ENCODE results near the gene LUC7L3.
"Not testable (repeated sequence)": the region's sequence is repeated elsewhere in the genome, so short reads cannot be mapped to it uniquely, and the experiment has no call there.

The LUC7L3 gene, protein sequence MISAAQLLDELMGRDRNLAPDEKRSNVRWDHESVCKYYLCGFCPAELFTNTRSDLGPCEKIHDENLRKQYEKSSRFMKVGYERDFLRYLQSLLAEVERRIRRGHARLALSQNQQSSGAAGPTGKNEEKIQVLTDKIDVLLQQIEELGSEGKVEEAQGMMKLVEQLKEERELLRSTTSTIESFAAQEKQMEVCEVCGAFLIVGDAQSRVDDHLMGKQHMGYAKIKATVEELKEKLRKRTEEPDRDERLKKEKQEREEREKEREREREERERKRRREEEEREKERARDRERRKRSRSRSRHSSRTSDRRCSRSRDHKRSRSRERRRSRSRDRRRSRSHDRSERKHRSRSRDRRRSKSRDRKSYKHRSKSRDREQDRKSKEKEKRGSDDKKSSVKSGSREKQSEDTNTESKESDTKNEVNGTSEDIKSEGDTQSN

DNA sequence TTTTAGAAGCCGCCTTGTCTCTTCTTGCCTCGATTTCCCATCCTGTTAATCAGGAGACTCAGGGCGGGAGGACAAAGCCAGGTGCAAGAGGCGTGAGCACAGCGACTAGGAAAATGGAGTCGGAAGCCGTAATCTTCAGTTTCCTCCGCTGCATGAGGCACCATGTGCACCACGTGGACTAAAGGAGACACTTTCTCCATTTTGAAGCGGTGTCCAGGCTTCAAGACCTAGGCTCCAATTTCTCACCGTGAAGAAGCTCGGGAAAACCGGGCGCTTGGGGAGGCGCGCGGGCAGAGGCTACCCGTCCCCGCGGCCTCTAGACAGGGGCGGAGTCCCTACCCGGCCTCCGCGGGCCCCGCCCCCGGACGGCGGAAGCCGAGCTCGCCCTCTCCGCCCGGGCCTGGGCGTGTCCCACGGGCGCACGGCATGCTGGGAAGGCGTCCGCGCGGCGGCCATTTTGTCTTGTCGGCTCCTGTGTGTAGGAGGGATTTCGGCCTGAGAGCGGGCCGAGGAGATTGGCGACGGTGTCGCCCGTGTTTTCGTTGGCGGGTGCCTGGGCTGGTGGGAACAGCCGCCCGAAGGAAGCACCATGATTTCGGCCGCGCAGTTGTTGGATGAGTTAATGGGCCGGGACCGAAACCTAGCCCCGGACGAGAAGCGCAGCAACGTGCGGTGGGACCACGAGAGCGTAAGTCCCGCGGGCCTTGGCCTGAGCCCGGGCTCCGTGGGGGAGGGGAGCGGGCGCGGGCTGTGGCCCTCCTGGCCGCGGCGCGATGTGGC lies at the start of gene LUC7L3:
Gene LUC7L3, plus strand, starts transcription at position 460 of the 780 bp plus-strand sequence. Its CDS starts 130 bp downstream, at position 590.
- peak within 1 kb of the TSS; percentile 73 to 93 for H3K4me3 ChIP-seq (ENCODE audit: low read depth in 1 of 2, low read length in 2 of 2)
- H3K9ac ChIP-seq (ENCODE audit: low read length): peak within 1 kb of the TSS; percentile 93
- peak within 1 kb of the TSS; percentile 91 for H3K27ac ChIP-seq (ENCODE audit: low read depth, low read length)
- H3K4me1 ChIP-seq (ENCODE audit: insufficient read depth, low read length): peaks cover 37% of the 10 kb centered on the region
- H3K9me3 ChIP-seq (ENCODE audit: low read length): no peaks in the 10 kb centered on the region
- H3K36me3 ChIP-seq (ENCODE audit: insufficient read depth, low read length): no peaks in the 10 kb centered on the region
- no peaks in the 10 kb centered on the region for H3K27me3 ChIP-seq (ENCODE audit: control insufficient read depth in 1 of 2, insufficient read depth in 2 of 2, low read length in 2 of 2)

DNA sequence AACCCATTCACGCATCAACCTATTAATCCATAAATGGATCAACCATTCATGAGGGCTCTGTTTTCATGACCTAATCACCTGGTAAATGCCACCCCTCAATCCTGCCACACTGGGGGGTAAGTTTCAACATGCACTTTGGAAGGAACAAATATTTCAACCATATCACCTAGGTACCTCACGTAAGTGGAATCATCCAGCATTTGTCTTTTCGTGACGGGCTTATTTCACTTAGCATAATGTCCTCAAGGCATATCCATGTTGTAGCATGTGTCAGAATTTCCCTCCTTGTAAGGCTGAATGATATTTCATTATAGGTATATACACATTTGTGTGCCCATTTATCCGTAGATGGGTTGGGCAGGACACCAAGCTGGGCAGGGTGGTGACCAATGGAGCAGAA lies 47.3 kb upstream of the LUC7L3 start:
- Histone ChIP-seq H3K9me3 (ENCODE audit: low read length) (no peaks in the 10 kb centered on the region), H3K4me1 (ENCODE audit: insufficient read depth, low read length) (no peaks in the 10 kb centered on the region), H3K27ac (ENCODE audit: low read depth, low read length) (no peak overlapping the region), H3K27me3 (ENCODE audit: control insufficient read depth in 1 of 2, insufficient read depth in 2 of 2, low read length in 2 of 2) (no peaks in the 10 kb centered on the region), H3K36me3 (ENCODE audit: insufficient read depth, low read length) (no peaks in the 10 kb centered on the region), H3K4me3 (ENCODE audit: low read depth in 1 of 2, low read length in 2 of 2) (no peak overlapping the region), H3K9ac (ENCODE audit: low read length) (no peak overlapping the region)

DNA sequence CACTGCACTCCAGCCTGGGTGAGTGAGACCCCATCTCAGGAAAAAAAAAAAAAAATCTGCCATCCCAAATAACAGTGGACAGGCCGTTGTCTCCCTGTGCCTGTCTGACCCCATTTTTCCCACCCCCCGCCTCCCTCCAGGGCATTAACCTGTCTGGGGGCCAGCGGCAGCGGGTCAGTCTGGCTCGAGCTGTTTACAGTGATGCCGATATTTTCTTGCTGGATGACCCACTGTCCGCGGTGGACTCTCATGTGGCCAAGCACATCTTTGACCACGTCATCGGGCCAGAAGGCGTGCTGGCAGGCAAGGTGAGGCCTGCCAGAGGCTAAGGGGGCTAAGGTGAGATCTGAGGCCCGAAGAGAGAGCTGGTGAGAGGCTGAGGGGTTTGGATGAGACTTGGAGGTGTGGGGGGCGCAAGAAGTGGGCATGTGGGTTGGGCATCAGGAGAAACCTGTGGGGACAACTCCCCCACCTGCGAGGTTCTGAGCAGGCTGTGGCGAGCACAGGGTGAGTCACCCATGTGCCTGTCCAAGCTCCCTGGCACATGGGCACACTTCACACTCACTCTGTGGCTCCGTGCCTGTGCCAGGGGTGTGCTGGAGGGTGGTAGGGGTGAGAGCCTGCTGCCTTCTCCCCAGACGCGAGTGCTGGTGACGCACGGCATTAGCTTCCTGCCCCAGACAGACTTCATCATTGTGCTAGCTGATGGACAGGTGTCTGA lies 46.4 kb upstream of the LUC7L3 start:
- Histone ChIP-seq H3K36me3 (ENCODE audit: insufficient read depth, low read length) (no peaks in the 10 kb centered on the region), H3K9ac (ENCODE audit: low read length) (no peak overlapping the region), H3K27ac (ENCODE audit: low read depth, low read length) (no peak overlapping the region), H3K4me1 (ENCODE audit: insufficient read depth, low read length) (no peaks in the 10 kb centered on the region), H3K27me3 (ENCODE audit: control insufficient read depth in 1 of 2, insufficient read depth in 2 of 2, low read length in 2 of 2) (no peaks in the 10 kb centered on the region), H3K4me3 (ENCODE audit: low read depth in 1 of 2, low read length in 2 of 2) (no peak overlapping the region), H3K9me3 (ENCODE audit: low read length) (no peaks in the 10 kb centered on the region)

DNA sequence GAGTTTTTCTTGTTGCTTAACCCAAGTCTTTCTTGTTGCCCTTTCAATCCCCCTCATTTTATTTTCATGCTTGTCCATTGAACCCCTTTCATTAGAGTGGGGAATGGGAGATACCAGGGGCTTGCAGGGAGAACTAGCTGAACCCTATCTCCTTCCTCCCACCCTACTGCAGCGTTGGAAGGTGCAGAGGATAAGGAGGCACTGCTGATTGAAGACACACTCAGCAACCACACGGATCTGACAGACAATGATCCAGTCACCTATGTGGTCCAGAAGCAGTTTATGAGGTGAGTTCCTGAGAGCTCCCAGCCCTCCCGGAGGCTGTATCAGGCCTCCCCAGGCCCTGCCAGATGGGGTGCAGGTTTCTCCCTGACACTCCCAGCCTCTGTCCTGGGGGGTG lies 44.2 kb upstream of the LUC7L3 start:
- H3K27ac ChIP-seq (ENCODE audit: low read depth, low read length): no peak overlapping the region
- H3K9me3 ChIP-seq (ENCODE audit: low read length): no peaks in the 10 kb centered on the region
- H3K4me3 ChIP-seq (ENCODE audit: low read depth in 1 of 2, low read length in 2 of 2): no peak overlapping the region
- H3K9ac ChIP-seq (ENCODE audit: low read length): no peak overlapping the region
- no peaks in the 10 kb centered on the region for H3K4me1 ChIP-seq (ENCODE audit: insufficient read depth, low read length)
- no peaks in the 10 kb centered on the region for H3K36me3 ChIP-seq (ENCODE audit: insufficient read depth, low read length)
- H3K27me3 ChIP-seq (ENCODE audit: control insufficient read depth in 1 of 2, insufficient read depth in 2 of 2, low read length in 2 of 2): no peaks in the 10 kb centered on the region

DNA sequence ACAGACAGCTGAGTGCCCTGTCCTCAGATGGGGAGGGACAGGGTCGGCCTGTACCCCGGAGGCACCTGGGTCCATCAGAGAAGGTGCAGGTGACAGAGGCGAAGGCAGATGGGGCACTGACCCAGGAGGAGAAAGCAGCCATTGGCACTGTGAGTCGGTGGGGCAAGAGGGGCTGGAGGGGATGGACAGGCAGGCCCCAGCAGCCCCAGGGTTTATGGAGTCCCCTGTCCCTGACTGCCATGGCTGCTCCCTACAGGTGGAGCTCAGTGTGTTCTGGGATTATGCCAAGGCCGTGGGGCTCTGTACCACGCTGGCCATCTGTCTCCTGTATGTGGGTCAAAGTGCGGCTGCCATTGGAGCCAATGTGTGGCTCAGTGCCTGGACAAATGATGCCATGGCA lies 43.8 kb upstream of the LUC7L3 start:
- no peaks in the 10 kb centered on the region for H3K36me3 ChIP-seq (ENCODE audit: insufficient read depth, low read length)
- no peaks in the 10 kb centered on the region for H3K9me3 ChIP-seq (ENCODE audit: low read length)
- H3K27me3 ChIP-seq (ENCODE audit: control insufficient read depth in 1 of 2, insufficient read depth in 2 of 2, low read length in 2 of 2): no peaks in the 10 kb centered on the region
- H3K4me3 ChIP-seq (ENCODE audit: low read depth in 1 of 2, low read length in 2 of 2): no peak overlapping the region
- no peaks in the 10 kb centered on the region for H3K4me1 ChIP-seq (ENCODE audit: insufficient read depth, low read length)
- no peak overlapping the region for H3K27ac ChIP-seq (ENCODE audit: low read depth, low read length)
- no peak overlapping the region for H3K9ac ChIP-seq (ENCODE audit: low read length)

DNA sequence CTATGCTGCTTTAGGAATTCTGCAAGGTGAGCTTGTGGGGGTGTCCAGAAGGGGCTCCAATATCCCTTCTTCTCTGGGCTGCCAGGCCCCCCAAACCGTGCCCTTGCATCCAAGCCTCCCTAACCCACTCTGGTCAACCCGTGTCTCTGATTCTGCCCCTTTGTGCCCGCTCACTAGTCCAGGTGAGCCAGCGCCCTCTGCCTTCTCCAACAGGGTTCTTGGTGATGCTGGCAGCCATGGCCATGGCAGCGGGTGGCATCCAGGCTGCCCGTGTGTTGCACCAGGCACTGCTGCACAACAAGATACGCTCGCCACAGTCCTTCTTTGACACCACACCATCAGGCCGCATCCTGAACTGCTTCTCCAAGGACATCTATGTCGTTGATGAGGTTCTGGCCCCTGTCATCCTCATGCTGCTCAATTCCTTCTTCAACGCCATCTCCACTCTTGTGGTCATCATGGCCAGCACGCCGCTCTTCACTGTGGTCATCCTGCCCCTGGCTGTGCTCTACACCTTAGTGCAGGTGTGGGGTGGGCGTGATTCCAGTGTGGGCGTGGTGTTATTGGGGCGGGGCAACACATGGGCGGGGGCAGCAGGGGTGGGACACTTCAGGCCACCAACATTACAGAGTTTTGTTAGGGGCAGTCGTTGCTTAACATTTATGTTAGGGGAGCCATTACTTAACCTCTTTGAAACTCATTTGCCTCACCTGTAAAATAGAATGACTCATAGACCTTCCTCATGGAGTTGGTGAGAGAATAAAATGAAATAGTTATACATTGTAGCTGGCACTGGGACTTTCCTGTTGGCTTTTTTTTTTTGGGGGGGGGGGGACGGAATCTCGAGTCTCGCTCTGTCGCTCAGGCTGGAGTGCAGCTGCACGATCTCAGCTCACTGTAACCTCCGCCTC lies 43.1 kb upstream of the LUC7L3 start:
- Histone ChIP-seq H3K9me3 (ENCODE audit: low read length) (no peaks in the 10 kb centered on the region), H3K27me3 (ENCODE audit: control insufficient read depth in 1 of 2, insufficient read depth in 2 of 2, low read length in 2 of 2) (no peaks in the 10 kb centered on the region), H3K4me1 (ENCODE audit: insufficient read depth, low read length) (peaks cover 3% of the 10 kb centered on the region), H3K36me3 (ENCODE audit: insufficient read depth, low read length) (no peaks in the 10 kb centered on the region), H3K27ac (ENCODE audit: low read depth, low read length) (no peak overlapping the region), H3K9ac (ENCODE audit: low read length) (no peak overlapping the region), H3K4me3 (ENCODE audit: low read depth in 1 of 2, low read length in 2 of 2) (no peak overlapping the region)

DNA sequence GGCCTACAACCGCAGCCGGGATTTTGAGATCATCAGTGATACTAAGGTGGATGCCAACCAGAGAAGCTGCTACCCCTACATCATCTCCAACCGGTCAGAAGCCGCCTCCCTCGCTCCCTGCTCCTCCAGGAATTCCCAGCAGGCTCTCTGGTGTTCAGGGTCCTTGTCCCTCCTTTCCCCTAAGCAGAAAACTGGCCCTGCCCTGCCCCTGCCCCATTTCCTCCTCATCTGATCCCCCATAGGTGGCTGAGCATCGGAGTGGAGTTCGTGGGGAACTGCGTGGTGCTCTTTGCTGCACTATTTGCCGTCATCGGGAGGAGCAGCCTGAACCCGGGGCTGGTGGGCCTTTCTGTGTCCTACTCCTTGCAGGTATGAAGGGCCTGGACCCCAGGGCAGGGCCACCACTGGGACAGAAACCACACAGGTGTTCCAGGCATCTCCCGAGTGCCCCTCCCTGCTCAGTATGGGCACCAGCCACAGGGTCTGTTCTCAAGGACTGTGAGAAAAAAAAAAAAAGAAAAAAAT lies 41.5 kb upstream of the LUC7L3 start:
- Histone ChIP-seq H3K36me3 (ENCODE audit: insufficient read depth, low read length) (no peaks in the 10 kb centered on the region), H3K27me3 (ENCODE audit: control insufficient read depth in 1 of 2, insufficient read depth in 2 of 2, low read length in 2 of 2) (no peaks in the 10 kb centered on the region), H3K9me3 (ENCODE audit: low read length) (no peaks in the 10 kb centered on the region), H3K9ac (ENCODE audit: low read length) (no peak overlapping the region), H3K4me3 (ENCODE audit: low read depth in 1 of 2, low read length in 2 of 2) (no peak overlapping the region), H3K27ac (ENCODE audit: low read depth, low read length) (no peak overlapping the region), H3K4me1 (ENCODE audit: insufficient read depth, low read length) (peaks cover 7% of the 10 kb centered on the region)

DNA sequence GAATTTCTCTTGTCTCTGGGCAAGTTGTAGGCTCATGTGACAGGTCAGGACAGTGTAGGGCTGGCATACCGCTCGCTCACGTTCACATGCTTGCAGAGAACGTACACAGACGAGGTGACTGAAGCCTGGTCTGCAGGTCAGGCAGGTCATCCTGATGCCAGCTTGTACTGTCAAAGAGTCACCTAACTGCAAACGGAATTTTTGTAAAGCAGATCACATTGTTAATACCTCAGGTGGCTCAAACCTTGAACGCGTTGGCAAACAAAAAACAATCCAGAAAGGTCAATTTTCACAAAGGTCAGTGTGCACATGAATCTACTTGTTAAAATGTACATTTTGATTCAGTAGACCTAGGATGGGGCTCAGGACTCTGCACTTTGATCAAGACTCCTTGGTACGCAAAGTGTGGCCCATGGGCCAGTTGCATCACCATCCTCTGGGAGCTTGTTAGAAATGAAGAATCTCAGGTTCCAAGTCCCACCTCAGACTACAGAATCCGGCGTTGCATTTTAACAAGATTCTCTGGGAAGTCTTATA lies 40.3 kb upstream of the LUC7L3 start:
- Histone ChIP-seq H3K9ac (ENCODE audit: low read length) (no peak overlapping the region), H3K27me3 (ENCODE audit: control insufficient read depth in 1 of 2, insufficient read depth in 2 of 2, low read length in 2 of 2) (no peaks in the 10 kb centered on the region), H3K36me3 (ENCODE audit: insufficient read depth, low read length) (no peaks in the 10 kb centered on the region), H3K9me3 (ENCODE audit: low read length) (no peaks in the 10 kb centered on the region), H3K4me1 (ENCODE audit: insufficient read depth, low read length) (peaks cover 7% of the 10 kb centered on the region), H3K4me3 (ENCODE audit: low read depth in 1 of 2, low read length in 2 of 2) (no peak overlapping the region), H3K27ac (ENCODE audit: low read depth, low read length) (no peak overlapping the region)

DNA sequence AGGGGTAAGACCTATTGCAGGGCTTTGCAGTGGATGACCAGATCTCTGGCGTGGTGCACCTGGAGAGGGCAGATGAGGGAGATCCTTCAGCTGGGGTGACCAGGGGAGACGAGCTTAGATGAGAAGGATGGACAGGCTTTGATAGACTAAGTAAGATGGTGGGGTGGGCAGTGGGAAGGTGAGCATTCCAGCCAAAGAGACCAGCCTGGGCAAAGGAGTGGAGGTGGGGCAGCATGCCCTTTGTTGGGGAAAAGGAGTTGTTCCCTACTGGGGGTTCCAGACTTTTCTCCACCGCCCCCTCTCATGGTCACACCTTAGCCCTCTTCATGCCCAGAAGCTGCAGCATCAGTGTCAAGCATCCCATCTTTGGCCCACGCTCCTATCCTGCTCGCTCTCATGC lies 39.3 kb upstream of the LUC7L3 start:
- no peaks in the 10 kb centered on the region for H3K36me3 ChIP-seq (ENCODE audit: insufficient read depth, low read length)
- no peak overlapping the region for H3K4me3 ChIP-seq (ENCODE audit: low read depth in 1 of 2, low read length in 2 of 2)
- H3K9me3 ChIP-seq (ENCODE audit: low read length): no peaks in the 10 kb centered on the region
- H3K27ac ChIP-seq (ENCODE audit: low read depth, low read length): no peak overlapping the region
- no peaks in the 10 kb centered on the region for H3K27me3 ChIP-seq (ENCODE audit: control insufficient read depth in 1 of 2, insufficient read depth in 2 of 2, low read length in 2 of 2)
- H3K4me1 ChIP-seq (ENCODE audit: insufficient read depth, low read length): peaks cover 7% of the 10 kb centered on the region
- H3K9ac ChIP-seq (ENCODE audit: low read length): no peak overlapping the region

DNA sequence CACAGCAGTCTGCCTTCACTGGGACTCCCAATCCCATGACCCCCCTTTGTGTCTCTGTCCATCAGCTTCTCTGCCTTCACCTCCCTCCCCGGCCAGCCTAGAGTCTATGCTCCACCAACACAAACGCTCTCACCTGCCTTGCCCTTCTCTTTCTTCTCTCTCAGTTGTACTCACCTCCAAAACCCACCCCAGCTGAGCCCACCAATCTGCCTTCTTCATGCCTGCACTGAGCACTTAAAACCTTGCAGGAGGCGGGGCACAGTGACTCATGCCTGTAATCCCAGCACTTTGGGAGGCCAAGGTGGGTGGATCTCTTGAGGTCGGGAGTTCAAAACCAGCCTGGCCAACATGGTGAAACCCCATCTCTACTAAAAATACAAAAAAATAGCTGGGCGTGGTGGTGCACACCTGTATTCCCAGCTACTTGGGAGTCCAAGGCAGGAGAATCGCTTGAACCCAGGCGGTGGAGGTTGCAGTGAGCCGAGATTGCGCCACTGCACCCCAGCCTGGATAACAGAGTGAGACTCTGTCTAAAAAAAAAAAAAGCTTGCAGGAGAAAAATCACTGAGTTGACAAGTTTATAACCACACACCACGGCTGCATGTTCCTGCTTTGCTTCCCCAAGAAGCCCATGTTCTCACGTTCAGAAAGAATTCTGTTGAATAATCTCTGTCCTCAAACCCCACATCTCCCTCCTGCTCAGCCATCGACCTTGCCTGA lies 38.7 kb upstream of the LUC7L3 start:
- not testable (repeated sequence) for H3K4me3 ChIP-seq (ENCODE audit: low read depth in 1 of 2, low read length in 2 of 2); H3K9me3 ChIP-seq (ENCODE audit: low read length); H3K4me1 ChIP-seq (ENCODE audit: insufficient read depth, low read length); H3K9ac ChIP-seq (ENCODE audit: low read length); H3K27ac ChIP-seq (ENCODE audit: low read depth, low read length); H3K27me3 ChIP-seq (ENCODE audit: control insufficient read depth in 1 of 2, insufficient read depth in 2 of 2, low read length in 2 of 2); H3K36me3 ChIP-seq (ENCODE audit: insufficient read depth, low read length)

Measured in muscle layer of colon (tissue), 2 donors.